HepG2 (cell line): ENCODE measurements around the gene PASK. TPM values are rescaled to one million over a fixed set of nuclear protein-coding genes. Genes with fewer than 3 reads are reported as not detected.
A peak's percentile ranks its signal among the peaks of the same experiment; 100 is the strongest.

ENCODE experiments used
- ATAC-seq: fragments of 200-7000 bp; cut with Tn5 transposase; 3 replicates; pipeline ENCODE4 v1.9.1; 2020; ENCODE audit warnings: mild to moderate bottlenecking, moderate library complexity
- BruUV-seq: library from RNA; stranded (reverse); fragments of 400-500 nt; replicated peaks from 2 replicates; lab custom pipeline; 2021; lab: Mats Ljungman, UMichigan
- CTCF ChIA-PET: fragments of 300-600 bp; formaldehyde crosslinking; extraction: SDS; loops from one replicate; lab custom pipeline; 2021; ENCODE audit warnings: low total read pairs, inconsistent platforms, low intra/inter-chr PET ratio; lab: Yijun Ruan, JAX
- POLR2A ChIA-PET: fragments of 350-600 bp; sonication (Branson Sonifier 250); formaldehyde crosslinking; loops from one replicate; lab custom pipeline; 2020; ENCODE audit warnings: antibody characterized with exemption, inconsistent platforms; lab: Yijun Ruan, JAX
- DNase-seq: peaks from one replicate; pipeline ENCODE4 v3.0.0-alpha.2; 2015; ENCODE audit warnings: low spot score
- FAIRE-seq: peaks from 3 replicates; lab custom pipeline; 2011; peaks lifted over from hg19 to GRCh38; lab: Jason Lieb, UNC
- H2AFZ ChIP-seq: one replicate; pipeline ENCODE4 v1.6.1; 2011; ENCODE audit warnings: low read length, inconsistent platforms
- H3K27ac ChIP-seq: fragments of 300-600 bp; 3 replicates; pipeline ENCODE4 v1.8.0; 2011; ENCODE audit warnings: mixed run types, mild to moderate bottlenecking, mixed read lengths, low read length, inconsistent platforms; ENCODE audit not compliant: insufficient read depth; ENCODE audit errors: extremely low read length
- H3K27me3 ChIP-seq, 2 experiments: fragments of 200-600 bp in 1 of 2; 2 replicates in 1 of 2; 3 replicates in 1 of 2; pipeline versions ENCODE4 v1.6.0 to v1.8.0; 2011; ENCODE audit warnings: low read length in 2 of 2, mild to moderate bottlenecking in 2 of 2, moderate library complexity in 2 of 2, inconsistent platforms in 1 of 2; ENCODE audit not compliant: insufficient read depth in 2 of 2, control insufficient read depth in 1 of 2
- H3K36me3 ChIP-seq, 2 experiments: fragments of 200-600 bp in 1 of 2; replicated peaks in 1 of 2; 2 replicates in 1 of 2; 3 replicates in 1 of 2; pipeline versions ENCODE4 v1.5.1 to v1.8.0; 2011; ENCODE audit warnings: low read length in 2 of 2, inconsistent platforms in 1 of 2; ENCODE audit not compliant: insufficient read depth in 2 of 2, control insufficient read depth in 1 of 2
- H3K4me1 ChIP-seq: 2 replicates; pipeline ENCODE4 v1.5.1; 2012; ENCODE audit warnings: low read length, inconsistent platforms; ENCODE audit not compliant: insufficient read depth
- H3K4me2 ChIP-seq: 2 replicates; pipeline ENCODE4 v1.6.0; 2011; ENCODE audit warnings: low read depth, low read length, inconsistent platforms
- H3K4me3 ChIP-seq, 3 experiments: fragments of 200-600 bp in 1 of 3; sonication (generic), shearing (Covaris generic) in 1 of 3; replicated peaks in 1 of 3; 2 replicates each; pipeline ENCODE4 v1.5.1; 2011 to 2016; ENCODE audit warnings: low read length in 3 of 3, inconsistent platforms in 2 of 3, low read depth in 2 of 3, mild to moderate bottlenecking in 2 of 3, control low read depth in 1 of 3, mixed read lengths in 1 of 3; ENCODE audit not compliant: insufficient read depth in 1 of 3
- H3K79me2 ChIP-seq: one replicate; pipeline ENCODE4 v1.6.1; 2011; ENCODE audit warnings: low read length, inconsistent platforms; ENCODE audit not compliant: insufficient read depth
- H3K9ac ChIP-seq: 2 replicates; pipeline ENCODE4 v1.6.0; 2011; ENCODE audit warnings: mild to moderate bottlenecking, low read depth, low read length, inconsistent platforms; ENCODE audit not compliant: insufficient read depth
- H3K9me3 ChIP-seq: 2 replicates; pipeline ENCODE4 v1.5.1; 2012; ENCODE audit warnings: mild to moderate bottlenecking, low read length
- H4K20me1 ChIP-seq: 2 replicates; pipeline ENCODE4 v1.6.0; 2011; ENCODE audit warnings: inconsistent platforms, mild to moderate bottlenecking, low read length, moderate library complexity; ENCODE audit not compliant: insufficient read depth
- BCL3 ChIP-seq: sonication (generic); formaldehyde crosslinking; IDR thresholded peaks from 2 replicates; pipeline ENCODE4 v1.5.1; 2020; ENCODE audit warnings: mild to moderate bottlenecking, missing genetic modification reagents, moderate library complexity
- CEBPB ChIP-seq: IDR thresholded peaks from 2 replicates; pipeline ENCODE4 v1.6.1; 2011; ENCODE audit warnings: low read depth, low read length, improper control_type of control experiment, borderline replicate concordance
- GRHL1 ChIP-seq: sonication (generic); formaldehyde crosslinking; conservative IDR thresholded peaks from 2 replicates; pipeline ENCODE4 v1.8.0; 2022; ENCODE audit warnings: missing genetic modification reagents
- HOXA7 ChIP-seq: sonication (generic); formaldehyde crosslinking; IDR thresholded peaks from 2 replicates; pipeline ENCODE4 v1.8.1; 2022; ENCODE audit warnings: mild to moderate bottlenecking, missing genetic modification reagents, moderate library complexity
- MZF1 ChIP-seq: sonication (generic); formaldehyde crosslinking; IDR thresholded peaks from 2 replicates; pipeline ENCODE4 v1.8.1; 2023; ENCODE audit warnings: mild to moderate bottlenecking, missing genetic modification reagents, borderline replicate concordance
- ZNF263 ChIP-seq: sonication (generic); formaldehyde crosslinking; IDR thresholded peaks from 2 replicates; pipeline ENCODE4 v1.4.0; 2020; ENCODE audit warnings: missing genetic modification reagents
- WGBS: methylation state at CpG from one replicate; pipeline ENCODE4 v1.1.6; 2017; ENCODE audit warnings: low lambda C conversion rate; 5-methylcytosine and 5-hydroxymethylcytosine counted together
- in situ Hi-C: cut with HindIII; loops from 2 replicates; pipeline ENCODE4 v1.10.0; 2017; ENCODE audit warnings: low pct_unique_long_range_greater_than_20kb; ENCODE audit not compliant: extremely low pct_ligation_motif_present
- intact Hi-C: fragments of 100-400 bp; cut with micrococcal nuclease; formaldehyde crosslinking; loops from one replicate; pipeline ENCODE4 v1.10.0; 2022; ENCODE audit not compliant: unreplicated experiment
- polyA plus RNA-seq, 8 experiments: library from polyadenylated mRNA; depleted of rRNA in 3 of 8; stranded (reverse) in 7 of 8; unstranded in 1 of 8; fragments of >200 nt; fragmentation: Illumina TruSeq in 4 of 8; extraction: Trizol in 4 of 8; gene quantifications; 2 replicates each; pipeline versions ENCODE4 v1.2.1 to v1.2.3, GENCODE V29; 2011 to 2016; ENCODE audit warnings: low read depth in 4 of 8, missing spikeins in 1 of 8, mixed read lengths in 1 of 8; ENCODE audit not compliant: insufficient read depth in 1 of 8
- total RNA-seq, 5 experiments: library from RNA; depleted of rRNA; stranded (reverse); fragments of >200 nt; fragmentation: Illumina TruSeq; extraction: Trizol; gene quantifications; 2 replicates each; pipeline ENCODE4 v1.2.3, GENCODE V29; 2016; ENCODE audit warnings: low read depth in 1 of 5

Gene PASK
- total and polyA plus RNA-seq, 2 of the 13 experiments (the other 11 are each of a cell fraction or from before 2014, with no cell fraction given) = 6.9 to 17.0 TPM

GRCh38 chr2:241154915-241155314, 5.6 kb upstream of the PASK start (continued):
- TF ChIP-seq GRHL1 (CRISPR knock-in tag) (no peak), MZF1 (CRISPR knock-in tag) (no peak), HOXA7 (CRISPR knock-in tag) (no peak), BCL3 (CRISPR knock-in tag) (no peak)

GRCh38 chr2:241153616-241154015, 4.3 kb upstream of the PASK start:
- ChIA-PET CTCF (no interaction called here), POLR2A (no interaction called here)
- ATAC-seq (no peak), DNase-seq (no peak), FAIRE-seq (no peak)
- TF ChIP-seq ZNF263 (CRISPR knock-in tag) = peak; percentile 47; the same call in 1 of the 2 replicates
- TF ChIP-seq CEBPB = no peak
- peaks cover 14% of the 10 kb centered on the region for H3K4me1 ChIP-seq
- H4K20me1 ChIP-seq = no peaks in the 10 kb centered on the region
- H3K27ac ChIP-seq = no peak overlapping the region
- no peak overlapping the region for H3K4me3 ChIP-seq
- H3K79me2 ChIP-seq = peaks cover 14% of the 10 kb centered on the region
- no peak overlapping the region for H3K4me2 ChIP-seq
- no peaks in the 10 kb centered on the region for H3K9me3 ChIP-seq
- 95% methylated on average over 4 of the region's 7 CpGs for WGBS
- BruUV-seq = no TSS peak
- no peaks in the 10 kb centered on the region; a peak in 1 of 5 replicates for H3K27me3 ChIP-seq
- H3K36me3 ChIP-seq = peaks cover 8 to 30% of the 10 kb centered on the region in 2 experiments
- intact Hi-C loops = no loop called here
- no peak overlapping the region for H3K9ac ChIP-seq
- H2AFZ ChIP-seq = no peak overlapping the region
- in situ Hi-C loops = no loop called here
